Gastroesophageal sphincter (tissue), 3 donors: Measurements from ENCODE around the gene COX5B.

Experiments
- CTCF ChIP-seq, 4 experiments: fragments of 200-600 bp in 2 of 4; fragments of 450-650 bp in 2 of 4; sonication (generic) in 1 of 4; IDR thresholded peaks; one replicate each; pipeline ENCODE4 v1.5.1; 2017 to 2019; ENCODE audit warnings: antibody characterized with exemption in 4 of 4, mild to moderate bottlenecking in 2 of 4, moderate library complexity in 2 of 4
- EP300 ChIP-seq: sonication (generic); formaldehyde crosslinking; IDR thresholded peaks from one replicate; pipeline ENCODE4 v1.6.1; 2017; ENCODE audit warnings: antibody characterized with exemption, mild to moderate bottlenecking
- POLR2A ChIP-seq, 2 donors: fragments of 450-650 bp; IDR thresholded peaks; one replicate each; pipeline ENCODE4 v1.6.1; 2017; ENCODE audit warnings: antibody characterized with exemption in 2 of 2, mild to moderate bottlenecking in 2 of 2, moderate library complexity in 1 of 2
- POLR2AphosphoS5 ChIP-seq: sonication (generic); formaldehyde crosslinking; IDR thresholded peaks from one replicate; pipeline ENCODE4 v1.6.1; 2017; ENCODE audit warnings: antibody characterized with exemption

- TF ChIP-seq CTCF (IDR thresholded peaks at IDR 0.05), result no peak
- no peak for TF ChIP-seq POLR2A (IDR thresholded peaks at IDR 0.05)
- TF ChIP-seq POLR2AphosphoS5, result no peak
- TF ChIP-seq EP300, result no peak
These were observed 24.6 kb downstream of the COX5B start for GRCh38 chr2:97670471-97670870.
